ENCODE results near the gene BTN2A1. TPM values are rescaled to one million over a fixed set of nuclear protein-coding genes. Genes with fewer than 3 reads are reported as not detected.

The BTN2A1 gene
- total RNA-seq, 1 donor from 2014 or later, result 28.7 TPM

GRCh38 chr6:26497610-26498009 lies 39.9 kb downstream of the BTN2A1 start:
- no peaks in the 10 kb centered on the region for H3K36me3 Mint-ChIP-seq (ENCODE audit: low read depth, unreplicated experiment)
- H3K9me3 Mint-ChIP-seq (ENCODE audit: unreplicated experiment), result no peaks in the 10 kb centered on the region
- no peak overlapping the region for H3K27ac Mint-ChIP-seq (ENCODE audit: unreplicated experiment)
- no peak for DNase-seq (ENCODE audit: low spot score)
- H3K4me1 Mint-ChIP-seq (ENCODE audit: unreplicated experiment), result peaks cover 22% of the 10 kb centered on the region
- TF ChIP-seq, protein P1, sequence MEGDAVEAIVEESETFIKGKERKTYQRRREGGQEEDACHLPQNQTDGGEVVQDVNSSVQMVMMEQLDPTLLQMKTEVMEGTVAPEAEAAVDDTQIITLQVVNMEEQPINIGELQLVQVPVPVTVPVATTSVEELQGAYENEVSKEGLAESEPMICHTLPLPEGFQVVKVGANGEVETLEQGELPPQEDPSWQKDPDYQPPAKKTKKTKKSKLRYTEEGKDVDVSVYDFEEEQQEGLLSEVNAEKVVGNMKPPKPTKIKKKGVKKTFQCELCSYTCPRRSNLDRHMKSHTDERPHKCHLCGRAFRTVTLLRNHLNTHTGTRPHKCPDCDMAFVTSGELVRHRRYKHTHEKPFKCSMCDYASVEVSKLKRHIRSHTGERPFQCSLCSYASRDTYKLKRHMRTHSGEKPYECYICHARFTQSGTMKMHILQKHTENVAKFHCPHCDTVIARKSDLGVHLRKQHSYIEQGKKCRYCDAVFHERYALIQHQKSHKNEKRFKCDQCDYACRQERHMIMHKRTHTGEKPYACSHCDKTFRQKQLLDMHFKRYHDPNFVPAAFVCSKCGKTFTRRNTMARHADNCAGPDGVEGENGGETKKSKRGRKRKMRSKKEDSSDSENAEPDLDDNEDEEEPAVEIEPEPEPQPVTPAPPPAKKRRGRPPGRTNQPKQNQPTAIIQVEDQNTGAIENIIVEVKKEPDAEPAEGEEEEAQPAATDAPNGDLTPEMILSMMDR (IDR thresholded peaks at IDR 0.05; ENCODE audit: unreplicated experiment), result no peak
- no peak overlapping the region for H3K4me3 Mint-ChIP-seq (ENCODE audit: unreplicated experiment)
- peaks cover 8% of the 10 kb centered on the region for H3K27me3 Mint-ChIP-seq (ENCODE audit: unreplicated experiment)

GRCh38 chr6:26500102-26500501 lies 42.3 kb downstream of the BTN2A1 start, which contains the start of gene BTN1A1:
Gene BTN1A1 (plus strand): TSS chr6:26500303. CDS start chr6:26501287, 984 bp downstream.
- H3K36me3 Mint-ChIP-seq (ENCODE audit: low read depth, unreplicated experiment), result no peaks in the 10 kb centered on the region
- no peak within 1 kb of the TSS for H3K27ac Mint-ChIP-seq (ENCODE audit: unreplicated experiment)
- DNase-seq (ENCODE audit: low spot score), result no peak
- peaks cover 8% of the 10 kb centered on the region for H3K27me3 Mint-ChIP-seq (ENCODE audit: unreplicated experiment)
- H3K4me1 Mint-ChIP-seq (ENCODE audit: unreplicated experiment), result peaks cover 22% of the 10 kb centered on the region
- no peak within 1 kb of the TSS for H3K4me3 Mint-ChIP-seq (ENCODE audit: unreplicated experiment)
- H3K9me3 Mint-ChIP-seq (ENCODE audit: unreplicated experiment), result no peaks in the 10 kb centered on the region
- TF ChIP-seq, protein P1 (IDR thresholded peaks at IDR 0.05; ENCODE audit: unreplicated experiment), result no peak

- DNase-seq (ENCODE audit: low spot score), result peak; percentile 30
- Mint-ChIP-seq H3K4me3 (ENCODE audit: unreplicated experiment) (no peak overlapping the region), H3K9me3 (ENCODE audit: unreplicated experiment) (no peaks in the 10 kb centered on the region), H3K4me1 (ENCODE audit: unreplicated experiment) (peaks cover 26% of the 10 kb centered on the region), H3K27ac (ENCODE audit: unreplicated experiment) (no peak overlapping the region), H3K27me3 (ENCODE audit: unreplicated experiment) (peaks cover 8% of the 10 kb centered on the region), H3K36me3 (ENCODE audit: low read depth, unreplicated experiment) (no peaks in the 10 kb centered on the region)
- TF ChIP-seq, protein P1 (IDR thresholded peaks at IDR 0.05; ENCODE audit: unreplicated experiment), result no peak
These were observed 43.8 kb downstream of the BTN2A1 start for GRCh38 chr6:26501482-26501986.

DNA sequence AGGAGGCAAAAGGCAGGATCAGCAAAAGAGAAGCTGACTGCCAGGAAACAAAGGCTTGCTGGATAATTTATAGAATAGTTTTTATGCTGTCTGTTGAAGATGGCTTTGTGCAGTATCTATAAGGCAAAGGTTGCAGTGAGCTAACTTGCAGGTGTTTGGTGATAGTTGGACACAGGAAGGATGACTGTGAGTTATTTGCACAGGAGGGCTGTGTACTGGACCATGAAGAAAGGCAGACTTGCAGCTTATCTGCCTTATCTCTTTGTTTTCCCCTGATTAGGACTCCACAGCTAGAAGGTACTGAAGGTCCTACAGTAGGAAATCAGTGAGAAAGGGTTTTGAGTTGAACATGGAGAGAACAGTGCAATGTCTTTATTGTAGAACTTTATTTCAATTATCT lies 44.4 kb downstream of the BTN2A1 start:
- H3K27me3 Mint-ChIP-seq (ENCODE audit: unreplicated experiment), result peaks cover 8% of the 10 kb centered on the region
- no peak for DNase-seq (ENCODE audit: low spot score)
- H3K27ac Mint-ChIP-seq (ENCODE audit: unreplicated experiment), result no peak overlapping the region
- no peaks in the 10 kb centered on the region for H3K36me3 Mint-ChIP-seq (ENCODE audit: low read depth, unreplicated experiment)
- TF ChIP-seq, protein P1 (IDR thresholded peaks at IDR 0.05; ENCODE audit: unreplicated experiment), result no peak
- H3K4me1 Mint-ChIP-seq (ENCODE audit: unreplicated experiment), result peaks cover 25% of the 10 kb centered on the region
- no peaks in the 10 kb centered on the region for H3K9me3 Mint-ChIP-seq (ENCODE audit: unreplicated experiment)
- peak overlapping the region; percentile 2 for H3K4me3 Mint-ChIP-seq (ENCODE audit: unreplicated experiment)

DNA sequence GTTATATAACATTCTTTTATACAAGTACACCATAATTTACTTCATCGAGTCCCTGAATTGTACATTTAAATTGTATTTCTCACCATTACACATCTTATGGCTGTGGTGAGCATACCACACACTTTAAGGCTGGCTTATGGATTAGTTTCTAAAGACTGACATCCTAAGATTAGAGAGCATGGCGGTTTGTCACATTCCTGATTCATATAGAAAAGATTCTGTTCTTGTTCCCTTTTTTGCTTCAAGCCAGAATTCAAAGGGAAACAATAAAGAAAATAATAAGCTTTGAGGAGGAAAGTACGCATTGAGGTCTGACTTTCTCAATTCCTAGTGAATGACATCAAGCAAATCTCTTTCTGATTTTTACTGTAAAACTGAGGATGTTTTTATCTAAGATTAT lies 44.9 kb downstream of the BTN2A1 start:
- H3K27ac Mint-ChIP-seq (ENCODE audit: unreplicated experiment), result no peak overlapping the region
- peaks cover 8% of the 10 kb centered on the region for H3K27me3 Mint-ChIP-seq (ENCODE audit: unreplicated experiment)

More for the DNA sequence above, 44.9 kb downstream of the BTN2A1 start:
- TF ChIP-seq, protein P1 (IDR thresholded peaks at IDR 0.05; ENCODE audit: unreplicated experiment), result no peak
- H3K9me3 Mint-ChIP-seq (ENCODE audit: unreplicated experiment), result no peaks in the 10 kb centered on the region
- H3K4me1 Mint-ChIP-seq (ENCODE audit: unreplicated experiment), result peaks cover 23% of the 10 kb centered on the region
- no peak overlapping the region for H3K4me3 Mint-ChIP-seq (ENCODE audit: unreplicated experiment)
- DNase-seq (ENCODE audit: low spot score), result no peak
- H3K36me3 Mint-ChIP-seq (ENCODE audit: low read depth, unreplicated experiment), result no peaks in the 10 kb centered on the region
